ENCODE data around the gene KCNJ10.

GRCh38 chr1:160093069-160093395, 23.1 kb upstream of the KCNJ10 start:
- no peak for TF ChIP-seq POLR2A (IDR thresholded peaks at IDR 0.05; ENCODE audit: low read length)
- TF ChIP-seq GATA1 (IDR thresholded peaks at IDR 0.05; ENCODE audit: low read depth, low read length) = no peak
